Mammary epithelial cell (primary cell): Measurements from ENCODE around the gene ALK.

Experiments used
- EZH2 ChIP-seq: IDR thresholded peaks from 2 replicates; pipeline ENCODE4 v1.6.1; 2012; ENCODE audit warnings: low read length, inconsistent platforms, borderline replicate concordance
- TF ChIP-seq, protein P1 (sequence below), 2 donors: IDR thresholded peaks in 1 of 2; conservative IDR thresholded peaks in 1 of 2; 2 replicates each; pipeline ENCODE4 v1.5.1; 2011 to 2012; ENCODE audit warnings: inconsistent platforms in 2 of 2, low read length in 2 of 2, mild to moderate bottlenecking in 2 of 2, control low read depth in 1 of 2, low read depth in 1 of 2; ENCODE audit not compliant: insufficient read depth in 1 of 2; ENCODE audit errors: extremely low read depth in 1 of 2

DNA sequence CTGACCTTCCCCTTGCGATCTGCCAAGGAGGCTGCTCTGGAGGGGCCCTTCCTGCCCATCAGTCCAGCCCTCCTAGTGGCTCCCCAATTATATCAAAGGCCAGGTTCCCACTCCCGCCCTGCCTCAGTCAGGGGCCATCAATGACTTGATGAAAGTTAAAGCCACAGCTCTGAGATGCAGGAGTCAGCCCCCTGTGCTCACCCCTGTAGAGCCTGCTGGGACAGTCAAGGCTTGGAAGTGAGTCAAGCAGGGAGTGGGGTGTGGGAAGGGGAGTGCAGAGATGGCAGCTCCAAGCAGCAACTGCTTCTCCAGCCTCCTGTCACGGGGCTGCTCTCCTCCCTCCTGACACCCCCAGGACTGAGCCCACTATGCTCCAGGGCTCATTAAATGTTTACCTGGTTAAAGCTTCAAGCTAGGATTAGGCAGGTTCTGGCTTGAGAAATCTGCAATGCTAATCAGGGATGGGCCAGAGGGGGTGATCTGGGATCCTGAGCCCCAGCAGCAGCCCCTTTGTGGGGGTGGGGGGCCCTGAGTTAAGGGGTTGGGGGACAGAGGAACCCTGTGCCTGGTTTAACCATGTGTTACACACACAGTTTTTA, 42.7 kb upstream of the ALK start:
- TF ChIP-seq, protein P1, sequence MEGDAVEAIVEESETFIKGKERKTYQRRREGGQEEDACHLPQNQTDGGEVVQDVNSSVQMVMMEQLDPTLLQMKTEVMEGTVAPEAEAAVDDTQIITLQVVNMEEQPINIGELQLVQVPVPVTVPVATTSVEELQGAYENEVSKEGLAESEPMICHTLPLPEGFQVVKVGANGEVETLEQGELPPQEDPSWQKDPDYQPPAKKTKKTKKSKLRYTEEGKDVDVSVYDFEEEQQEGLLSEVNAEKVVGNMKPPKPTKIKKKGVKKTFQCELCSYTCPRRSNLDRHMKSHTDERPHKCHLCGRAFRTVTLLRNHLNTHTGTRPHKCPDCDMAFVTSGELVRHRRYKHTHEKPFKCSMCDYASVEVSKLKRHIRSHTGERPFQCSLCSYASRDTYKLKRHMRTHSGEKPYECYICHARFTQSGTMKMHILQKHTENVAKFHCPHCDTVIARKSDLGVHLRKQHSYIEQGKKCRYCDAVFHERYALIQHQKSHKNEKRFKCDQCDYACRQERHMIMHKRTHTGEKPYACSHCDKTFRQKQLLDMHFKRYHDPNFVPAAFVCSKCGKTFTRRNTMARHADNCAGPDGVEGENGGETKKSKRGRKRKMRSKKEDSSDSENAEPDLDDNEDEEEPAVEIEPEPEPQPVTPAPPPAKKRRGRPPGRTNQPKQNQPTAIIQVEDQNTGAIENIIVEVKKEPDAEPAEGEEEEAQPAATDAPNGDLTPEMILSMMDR (conservative IDR thresholded peaks at IDR 0.05 in 1 of 2, IDR thresholded peaks at IDR 0.05 in 1 of 2; ENCODE audit: extremely low read depth in 1 of 2, insufficient read depth in 1 of 2, low read depth in 1 of 2, low read length in 2 of 2) = no peak
- no peak for TF ChIP-seq EZH2
